HG03064 (cell line): ENCODE data around the gene FAM131C.

ENCODE experiments used
- ATAC-seq: cut with Tn5 transposase; IDR thresholded peaks from one replicate; pipeline ENCODE4 v1.9.1; 2021; ENCODE audit warnings: low read depth; ENCODE audit not compliant: unreplicated experiment

The FAM131C gene

GRCh38 chr1:16018749-16019643 lies 54.5 kb downstream of the FAM131C start:
- no peak for ATAC-seq

GRCh38 chr1:16018308-16018707 lies 55.1 kb downstream of the FAM131C start:
- ATAC-seq, result no peak

- no peak for ATAC-seq
Measured at GRCh38 chr1:16017461-16018303, 55.8 kb downstream of the FAM131C start, which contains the start of gene HSPB7. TSS of gene HSPB7 (minus strand) at chr1:16018043. CDS start at chr1:16017963, 80 bp downstream.

- ATAC-seq, result no peak
Measured at GRCh38 chr1:16017076-16017460, 56.4 kb downstream of the FAM131C start.

- ATAC-seq, result no peak
Measured at GRCh38 chr1:16015960-16016901, 57.2 kb downstream of the FAM131C start.

- ATAC-seq, result no peak
Measured at GRCh38 chr1:16015491-16015890, 58.0 kb downstream of the FAM131C start.

GRCh38 chr1:16014509-16015482 lies 58.7 kb downstream of the FAM131C start:
- no peak for ATAC-seq

GRCh38 chr1:16013908-16014258 lies 59.6 kb downstream of the FAM131C start:
- no peak for ATAC-seq

GRCh38 chr1:16013220-16013907 lies 60.1 kb downstream of the FAM131C start:
- ATAC-seq, result no peak

- no peak for ATAC-seq
Measured at GRCh38 chr1:16012590-16013219, 60.7 kb downstream of the FAM131C start.

- ATAC-seq, result no peak
Measured at GRCh38 chr1:16011936-16012589, 61.4 kb downstream of the FAM131C start.

- no peak for ATAC-seq
Measured at GRCh38 chr1:16010837-16011236, 62.6 kb downstream of the FAM131C start.

GRCh38 chr1:16009678-16010077 lies 63.8 kb downstream of the FAM131C start:
- no peak for ATAC-seq

GRCh38 chr1:16009030-16009460 lies 64.4 kb downstream of the FAM131C start:
- ATAC-seq, result no peak
